GM20000 (cell line): ENCODE data around the gene POLR3GL.
"Not testable (repeated sequence)": the region's sequence is repeated elsewhere in the genome, so short reads cannot be mapped to it uniquely, and the experiment has no call there.

Experiments used
- DNase-seq: peaks from one replicate; pipeline ENCODE4 v3.0.0; 2012; ENCODE audit warnings: low spot score
- CTCF ChIP-seq: IDR thresholded peaks from 2 replicates; pipeline ENCODE4 v1.5.1; 2012; ENCODE audit warnings: mild to moderate bottlenecking, control low read depth; ENCODE audit errors: extremely low read depth, missing control alignments

Gene POLR3GL

GRCh38 chr1:145926686-145927062 lies 37.8 kb upstream of the POLR3GL start:
- no peak for TF ChIP-seq CTCF
- DNase-seq: no peak

- TF ChIP-seq CTCF: peak; percentile 30
- peak; percentile 86 for DNase-seq
These were observed 37.2 kb upstream of the POLR3GL start, which contains the start of gene RBM8A for GRCh38 chr1:145927063-145927886. TSS of gene RBM8A (minus strand) at chr1:145927484. CDS start at chr1:145927426, 58 bp downstream.

GRCh38 chr1:145927916-145928643 lies 36.4 kb upstream of the POLR3GL start:
- TF ChIP-seq CTCF: no peak
- DNase-seq: no peak

GRCh38 chr1:145932522-145933009 lies 31.9 kb upstream of the POLR3GL start:
- not testable (repeated sequence) for DNase-seq

- TF ChIP-seq CTCF: no peak
- DNase-seq: no peak
These were observed 28.8 kb upstream of the POLR3GL start for GRCh38 chr1:145935708-145936107.

GRCh38 chr1:145936247-145936646 lies 28.2 kb upstream of the POLR3GL start:
- no peak for DNase-seq
- no peak for TF ChIP-seq CTCF

- no peak for DNase-seq
- no peak for TF ChIP-seq CTCF
These were observed 27.1 kb upstream of the POLR3GL start for GRCh38 chr1:145937436-145937835.
